NCI-H2227 treated with DMSO at 0.1 percent for 48 hours (cell line): ENCODE measurements around the gene TRAF4.
A peak's percentile ranks its signal among the peaks of the same experiment; 100 is the strongest.
"Not testable (repeated sequence)": the region's sequence is repeated elsewhere in the genome, so short reads cannot be mapped to it uniquely, and the experiment has no call there.

Experiments used
- DNase-seq: peaks from one replicate; lab custom pipeline; 2025; lab: John Stamatoyannopoulos, UW

Gene TRAF4

DNA sequence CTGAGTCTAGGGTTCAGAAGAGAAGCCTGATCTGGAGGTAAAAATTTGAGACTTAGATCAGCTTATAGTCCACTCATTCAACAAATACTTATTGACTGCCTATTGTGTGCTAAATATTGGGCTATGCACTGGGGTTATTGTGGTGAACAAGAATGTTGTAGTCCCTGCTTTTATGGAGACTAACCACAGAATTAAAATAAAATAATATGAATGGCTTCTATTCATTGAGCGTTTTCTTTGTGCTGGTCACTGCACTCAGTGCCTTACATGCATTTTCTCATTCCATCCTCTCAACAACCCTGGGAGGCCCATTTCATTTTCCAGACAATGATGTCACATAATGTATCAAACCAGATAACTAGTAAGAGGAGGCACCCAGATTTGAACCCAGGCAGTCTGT, 10.5 kb upstream of the TRAF4 start:
- DNase-seq: no peak

DNA sequence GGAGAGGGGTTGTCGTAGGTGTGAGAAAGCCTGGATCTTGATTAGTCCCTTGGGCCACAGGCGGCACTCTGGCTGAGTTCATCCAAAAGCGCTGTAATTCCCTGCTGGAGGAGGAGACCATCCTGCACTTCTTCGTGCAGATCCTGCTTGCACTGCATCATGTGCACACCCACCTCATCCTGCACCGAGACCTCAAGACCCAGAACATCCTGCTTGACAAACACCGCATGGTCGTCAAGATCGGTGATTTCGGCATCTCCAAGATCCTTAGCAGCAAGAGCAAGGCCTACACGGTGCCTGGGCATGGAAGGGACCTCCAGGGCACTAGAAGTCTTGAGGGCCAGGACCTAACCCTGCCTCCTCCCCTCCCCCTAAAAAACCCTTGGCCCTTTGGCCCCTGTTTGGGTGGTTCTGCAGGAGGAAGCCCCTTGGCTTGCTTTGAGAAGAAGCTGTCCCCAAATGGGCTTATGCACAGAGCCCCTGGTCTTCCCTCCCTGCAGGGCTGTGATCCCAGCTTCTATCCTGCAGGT, 9.0 kb upstream of the TRAF4 start:
- DNase-seq: no peak

DNA sequence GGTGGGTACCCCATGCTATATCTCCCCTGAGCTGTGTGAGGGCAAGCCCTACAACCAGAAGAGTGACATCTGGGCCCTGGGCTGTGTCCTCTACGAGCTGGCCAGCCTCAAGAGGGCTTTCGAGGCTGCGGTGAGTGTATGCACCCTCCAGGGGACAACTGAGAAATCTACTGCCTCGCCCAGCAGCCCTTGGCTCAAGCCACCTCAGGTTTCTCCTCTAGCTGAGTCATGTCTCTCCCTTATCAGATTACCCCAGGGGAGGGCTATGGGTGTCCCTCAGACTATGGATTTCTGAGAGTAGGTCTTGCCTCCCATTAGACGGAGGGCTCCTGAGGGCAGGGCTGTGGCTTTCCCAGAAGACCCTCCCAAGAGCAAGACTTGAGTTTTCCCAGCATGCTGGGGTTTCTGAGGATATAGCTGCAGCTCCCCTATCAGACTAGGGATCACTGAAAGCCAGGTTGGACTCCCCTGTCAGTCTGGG, 8.5 kb upstream of the TRAF4 start:
- no peak for DNase-seq

DNA sequence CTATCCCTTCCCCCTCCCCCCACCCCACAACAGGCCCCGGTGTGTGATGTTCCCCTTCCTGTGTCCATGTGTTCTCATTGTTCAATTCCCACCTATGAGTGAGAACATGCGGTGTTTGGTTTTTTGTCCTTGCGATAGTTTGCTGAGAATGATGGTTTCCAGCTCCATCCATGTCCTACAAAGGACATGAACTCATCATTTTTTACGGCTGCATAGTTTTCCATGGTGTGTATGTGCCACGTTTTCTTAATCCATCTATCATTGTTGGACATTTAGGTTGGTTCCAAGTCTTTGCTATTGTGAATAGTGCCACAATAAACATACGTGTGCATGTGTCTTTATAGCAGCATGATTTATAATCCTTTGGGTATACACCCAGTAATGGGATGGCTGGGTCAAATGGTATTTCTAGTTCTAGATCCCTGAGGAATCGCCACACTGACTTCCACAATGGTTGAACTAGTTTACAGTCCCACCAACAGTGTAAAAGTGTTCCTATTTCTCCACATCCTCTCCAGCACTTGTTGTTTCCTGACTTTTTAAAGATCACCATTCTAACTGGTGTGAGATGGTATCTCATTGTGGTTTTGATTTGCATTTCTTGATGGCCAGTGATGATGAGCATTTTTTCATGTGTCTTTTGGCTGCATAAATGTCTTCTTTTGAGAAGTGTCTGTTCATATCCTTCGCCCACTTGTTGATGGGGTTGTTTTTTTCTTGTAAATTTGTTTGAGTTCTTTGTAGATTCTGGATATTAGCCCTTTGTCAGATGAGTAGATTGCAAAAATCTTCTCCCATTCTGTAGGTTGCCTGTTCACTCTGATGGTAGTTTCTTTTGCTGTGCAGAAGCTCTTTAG, 7.7 kb upstream of the TRAF4 start:
- not testable (repeated sequence) for DNase-seq

DNA sequence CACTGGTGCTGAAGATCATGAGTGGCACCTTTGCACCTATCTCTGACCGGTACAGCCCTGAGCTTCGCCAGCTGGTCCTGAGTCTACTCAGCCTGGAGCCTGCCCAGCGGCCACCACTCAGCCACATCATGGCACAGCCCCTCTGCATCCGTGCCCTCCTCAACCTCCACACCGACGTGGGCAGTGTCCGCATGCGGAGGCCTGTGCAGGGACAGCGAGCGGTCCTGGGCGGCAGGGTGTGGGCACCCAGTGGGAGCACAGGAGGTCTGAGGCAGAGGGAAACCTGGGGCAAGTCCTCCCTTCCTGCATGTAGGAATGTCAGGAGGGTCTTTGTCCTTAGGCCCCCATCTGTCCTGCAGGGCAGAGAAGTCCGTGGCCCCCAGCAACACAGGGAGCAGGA, 6.5 kb upstream of the TRAF4 start:
- DNase-seq: no peak

DNA sequence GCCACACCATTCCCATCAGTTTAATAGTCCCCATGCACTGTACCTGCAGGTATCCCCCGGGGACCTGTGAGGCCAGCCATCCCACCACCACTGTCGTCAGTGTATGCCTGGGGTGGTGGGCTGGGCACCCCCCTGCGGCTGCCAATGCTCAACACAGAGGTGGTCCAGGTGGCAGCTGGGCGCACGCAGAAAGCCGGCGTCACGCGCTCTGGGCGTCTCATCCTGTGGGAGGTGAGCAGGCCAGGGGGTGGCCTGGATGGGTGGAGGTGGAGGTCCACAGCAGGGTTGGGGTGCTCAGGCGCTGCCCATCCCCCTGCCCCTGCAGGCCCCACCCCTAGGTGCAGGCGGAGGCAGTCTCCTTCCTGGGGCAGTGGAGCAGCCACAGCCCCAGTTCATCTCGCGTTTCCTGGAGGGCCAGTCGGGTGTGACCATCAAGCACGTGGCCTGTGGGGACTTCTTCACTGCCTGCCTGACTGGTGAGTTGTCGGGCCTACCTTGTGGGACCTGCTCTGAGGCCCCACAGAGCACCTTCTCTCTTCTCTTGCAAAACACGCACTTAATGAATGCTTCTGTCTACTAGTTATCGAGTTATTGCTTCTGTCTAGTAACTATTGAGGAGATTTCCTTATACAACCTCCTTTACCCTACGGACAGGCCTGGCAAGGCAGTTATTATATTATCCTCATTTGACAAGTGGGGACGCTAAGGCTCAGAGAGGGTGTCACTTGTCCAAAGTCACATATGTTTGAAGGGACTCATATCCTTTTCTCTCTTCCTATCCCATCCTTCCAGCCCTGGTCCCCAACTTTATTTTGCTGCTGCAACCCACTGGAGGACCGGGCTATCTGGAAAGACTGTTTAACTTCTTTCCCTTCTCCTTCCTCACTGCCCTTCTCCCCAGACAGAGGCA, 5.8 kb upstream of the TRAF4 start:
- no peak for DNase-seq

DNA sequence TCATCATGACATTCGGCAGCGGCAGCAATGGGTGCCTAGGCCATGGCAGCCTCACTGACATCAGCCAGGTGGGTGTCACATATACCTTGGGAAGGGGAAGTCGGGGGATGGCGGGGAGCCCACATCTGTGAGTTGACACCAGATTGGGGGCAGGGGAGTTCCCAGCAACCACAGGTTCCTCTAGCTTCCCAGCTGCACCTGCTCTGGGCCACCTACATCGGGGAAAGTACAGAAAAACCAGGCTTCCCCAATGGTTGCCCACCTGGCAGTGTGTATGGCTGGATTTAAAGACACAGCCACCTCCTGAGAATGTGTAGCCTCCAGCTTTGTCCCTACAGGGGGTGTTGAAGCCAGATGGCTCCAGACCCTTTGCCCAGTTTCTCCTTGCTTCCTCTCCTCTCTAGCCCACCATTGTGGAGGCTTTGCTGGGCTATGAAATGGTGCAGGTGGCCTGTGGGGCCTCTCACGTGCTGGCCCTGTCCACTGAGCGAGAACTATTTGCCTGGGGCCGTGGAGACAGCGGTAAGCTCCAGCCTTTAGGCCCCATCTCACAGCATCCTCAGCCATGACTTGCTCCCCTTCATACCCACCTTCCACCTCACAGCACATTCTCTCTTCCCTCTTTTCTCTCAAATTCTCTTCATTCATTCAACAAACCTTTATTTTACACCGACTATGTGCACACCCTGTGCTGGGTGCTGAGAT, 5.0 kb upstream of the TRAF4 start:
- no peak for DNase-seq

DNA sequence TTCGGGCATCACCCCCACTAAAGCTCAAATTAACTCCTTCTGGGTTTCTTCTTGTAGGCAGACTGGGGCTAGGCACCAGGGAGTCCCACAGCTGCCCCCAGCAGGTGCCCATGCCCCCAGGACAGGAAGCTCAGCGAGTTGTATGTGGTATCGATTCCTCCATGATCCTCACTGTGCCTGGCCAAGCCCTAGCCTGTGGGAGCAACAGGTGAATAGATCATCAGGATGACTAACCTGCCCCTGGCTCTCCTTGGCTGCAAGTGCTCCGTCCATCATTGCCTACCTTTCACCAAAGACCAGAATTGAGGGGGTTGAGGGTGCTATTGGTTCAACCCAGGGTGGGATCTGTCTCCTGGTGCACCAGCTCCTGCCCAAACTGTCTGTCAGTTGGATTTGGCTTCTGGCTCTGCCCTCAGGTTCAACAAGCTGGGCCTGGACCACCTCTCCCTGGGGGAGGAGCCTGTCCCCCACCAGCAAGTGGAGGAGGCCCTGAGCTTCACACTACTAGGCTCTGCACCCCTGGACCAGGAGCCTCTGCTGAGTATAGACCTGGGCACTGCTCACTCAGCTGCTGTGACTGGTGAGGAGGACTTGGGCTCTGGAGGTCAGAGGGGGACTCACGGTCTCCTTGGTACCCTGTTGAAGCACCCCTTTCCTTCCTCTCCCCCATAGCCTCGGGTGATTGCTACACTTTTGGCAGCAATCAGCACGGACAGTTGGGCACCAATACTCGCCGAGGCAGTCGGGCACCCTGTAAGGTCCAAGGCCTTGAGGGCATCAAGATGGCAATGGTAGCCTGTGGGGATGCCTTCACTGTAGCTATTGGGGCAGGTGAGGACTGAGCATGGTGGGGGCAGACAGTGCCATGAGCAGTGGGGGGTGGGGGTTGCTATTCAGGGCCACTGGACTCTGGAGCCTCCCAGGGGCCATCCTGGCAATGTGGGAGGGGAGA, 3.1 kb upstream of the TRAF4 start:
- no peak for DNase-seq

DNA sequence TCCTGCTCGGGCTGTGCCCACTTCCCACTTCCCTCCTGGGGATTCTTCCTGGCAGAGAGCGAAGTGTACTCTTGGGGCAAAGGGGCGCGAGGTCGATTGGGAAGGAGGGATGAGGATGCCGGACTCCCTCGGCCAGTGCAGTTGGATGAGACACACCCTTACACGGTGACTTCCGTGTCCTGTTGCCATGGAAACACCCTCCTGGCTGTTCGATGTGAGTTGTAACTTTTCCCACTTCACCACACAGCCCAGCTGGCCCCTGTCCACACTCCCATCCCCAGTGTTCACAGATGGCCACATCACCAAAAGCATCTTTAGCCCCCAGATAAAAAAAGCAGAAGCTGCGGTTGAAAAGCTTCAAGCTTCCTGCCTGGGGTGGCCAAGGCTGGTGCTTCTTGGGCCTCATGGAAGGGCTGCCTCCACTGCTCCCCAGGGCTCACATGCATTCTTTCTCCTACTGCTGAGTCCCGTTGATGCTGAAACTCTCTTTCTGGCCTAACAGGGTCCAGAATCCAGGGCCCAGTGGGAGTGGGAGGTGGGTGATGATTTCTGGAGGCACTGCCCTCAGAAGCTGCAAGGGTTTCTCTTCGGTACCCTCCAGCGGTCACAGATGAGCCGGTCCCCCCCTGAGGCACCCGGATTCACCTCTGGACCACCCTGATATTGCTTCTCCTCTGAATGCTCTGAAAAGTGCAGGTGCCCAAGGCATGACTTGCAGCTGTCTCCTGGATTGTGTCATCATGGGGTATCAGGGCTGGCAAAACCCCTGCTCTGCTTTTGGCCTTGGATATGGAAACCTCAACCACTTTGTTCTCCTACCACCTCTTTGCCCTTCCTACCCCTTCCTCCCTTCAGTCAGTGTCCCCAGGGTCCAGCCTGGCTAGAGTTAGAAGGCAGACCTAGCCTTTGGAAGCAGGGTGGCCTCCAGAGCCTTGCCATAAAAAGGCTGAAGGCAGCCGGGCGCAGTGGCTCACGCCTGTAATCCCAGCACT, 2.2 kb upstream of the TRAF4 start:
- DNase-seq: no peak

DNA sequence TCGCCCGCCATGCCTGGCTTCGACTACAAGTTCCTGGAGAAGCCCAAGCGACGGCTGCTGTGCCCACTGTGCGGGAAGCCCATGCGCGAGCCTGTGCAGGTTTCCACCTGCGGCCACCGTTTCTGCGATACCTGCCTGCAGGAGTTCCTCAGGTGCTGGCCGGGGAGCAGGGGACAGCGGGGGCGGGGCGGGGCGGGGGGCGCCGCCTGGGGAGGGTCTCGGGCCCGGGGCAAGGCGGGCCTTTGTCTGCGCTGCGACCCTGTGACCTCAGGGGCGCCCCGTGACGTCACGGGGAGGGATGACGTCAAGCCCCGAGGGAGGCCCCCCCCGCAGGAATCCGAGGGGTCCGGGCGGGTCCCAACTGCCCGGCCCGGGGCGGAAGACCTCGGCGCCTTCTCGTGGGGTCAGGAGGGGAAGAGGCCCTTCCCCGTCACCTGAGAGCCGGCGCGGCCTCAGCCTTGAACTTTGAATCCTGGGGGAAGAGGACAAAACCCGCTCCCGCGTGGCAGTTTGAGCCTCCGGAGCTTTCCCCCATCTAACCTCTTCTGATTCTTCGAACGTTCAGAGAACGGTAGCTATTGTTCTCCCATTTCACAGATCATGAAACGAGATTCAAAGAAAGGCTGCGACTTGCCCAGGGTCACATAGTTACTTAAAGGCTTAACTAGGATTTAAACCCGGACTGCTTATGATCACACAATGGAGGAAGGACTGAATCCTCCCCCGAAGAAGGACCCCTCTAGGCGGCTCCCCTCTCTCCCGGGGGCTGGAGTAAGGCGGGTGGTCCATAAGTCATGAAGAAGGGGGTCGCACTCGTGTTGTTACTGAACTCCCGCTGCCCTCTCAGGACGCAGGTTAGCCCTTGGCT, 527 bp downstream of the TRAF4 start:
- DNase-seq: no peak

DNA sequence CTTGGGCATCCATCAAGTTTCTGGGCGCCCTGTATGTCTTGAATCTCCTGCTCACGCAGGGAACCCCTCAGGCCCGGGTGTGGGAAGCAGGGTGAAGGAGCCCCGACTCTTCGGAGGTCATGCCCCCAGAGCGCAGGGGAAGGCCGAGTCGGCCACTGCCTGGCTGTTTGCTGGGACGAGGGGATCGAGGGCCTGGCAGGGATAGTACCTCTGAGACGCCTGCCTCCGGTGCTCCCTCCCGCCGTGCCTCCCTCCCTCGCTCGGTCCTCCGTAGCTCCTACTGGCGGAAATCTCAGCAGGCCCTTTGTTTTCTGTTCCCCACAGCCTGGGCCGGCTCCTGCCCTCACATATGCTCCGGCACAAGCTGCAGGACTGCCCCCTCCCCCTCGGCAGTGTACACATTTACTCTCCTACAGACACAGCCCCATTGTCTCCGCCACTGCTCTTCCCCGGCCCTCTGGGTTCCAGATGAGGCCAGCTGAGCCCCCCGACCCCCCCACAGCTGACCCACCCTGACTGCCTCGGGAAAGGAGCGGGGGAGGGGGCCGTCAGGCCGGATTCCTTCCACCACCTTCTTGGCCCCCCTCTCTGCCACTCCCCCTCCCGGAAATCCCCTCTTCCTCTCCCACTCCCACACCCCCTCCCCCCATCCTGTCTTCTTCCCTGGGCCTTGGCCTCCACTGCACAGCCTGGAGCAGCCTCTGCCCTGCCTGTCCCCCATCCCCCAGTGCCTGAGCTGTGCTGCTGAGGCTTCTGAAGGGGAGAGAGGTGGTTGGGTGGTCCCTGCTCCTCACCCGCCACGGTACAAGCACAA, 1.4 kb downstream of the TRAF4 start:
- peak; percentile 30 for DNase-seq

DNA sequence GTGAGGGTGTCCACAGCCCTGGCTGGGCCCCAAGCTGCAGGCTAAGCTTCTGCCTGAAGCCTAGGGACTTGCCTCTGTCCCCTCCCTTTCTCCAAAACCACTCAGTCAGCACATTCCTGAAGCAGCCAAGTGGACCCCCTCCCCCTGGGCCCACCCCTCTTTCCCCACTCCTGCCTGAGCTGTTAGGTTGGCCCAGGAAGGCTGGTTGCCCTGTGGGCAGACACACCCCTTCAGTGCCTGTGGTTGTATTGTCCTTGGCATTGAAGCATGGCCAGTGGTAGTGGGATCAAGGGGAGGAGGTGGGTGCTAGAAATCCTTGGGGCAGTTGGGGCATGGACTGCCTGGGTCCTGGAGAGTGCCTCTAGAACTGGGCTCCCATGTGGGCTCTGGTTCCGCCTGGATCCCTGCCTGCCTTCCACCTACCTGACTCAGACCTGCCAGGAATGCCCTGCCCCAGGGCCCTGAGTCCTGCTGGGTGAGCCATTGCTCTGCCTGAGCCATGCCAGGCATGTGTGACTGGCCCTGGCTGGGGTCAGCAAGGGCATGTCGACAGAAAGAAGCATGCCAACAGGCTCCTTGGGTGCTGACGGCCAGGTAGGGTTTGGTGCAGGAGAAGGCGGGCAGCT, 2.1 kb downstream of the TRAF4 start:
- DNase-seq: no peak

DNA sequence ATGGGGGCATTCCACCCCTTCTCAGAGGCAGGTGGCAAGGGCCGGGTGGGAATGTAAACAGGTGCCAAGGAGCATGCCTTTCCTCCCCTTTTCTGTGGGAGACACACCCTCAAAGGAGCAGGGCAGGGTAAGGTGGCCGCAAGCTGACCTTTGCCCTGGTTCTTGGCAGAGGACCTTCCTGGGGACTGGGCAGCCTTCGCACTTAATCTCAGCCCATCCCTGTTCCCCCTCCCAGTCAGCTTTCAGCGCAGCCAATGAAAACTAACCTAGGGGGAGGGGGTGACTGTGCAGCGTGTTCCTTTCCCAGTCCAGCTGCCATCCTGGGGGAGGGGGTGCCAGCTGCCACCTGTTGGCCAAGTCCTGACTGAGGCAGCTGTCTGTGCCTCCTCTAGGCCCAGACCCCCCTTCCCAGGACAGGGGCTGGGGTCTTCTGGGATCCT, 2.8 kb downstream of the TRAF4 start:
- no peak for DNase-seq

DNA sequence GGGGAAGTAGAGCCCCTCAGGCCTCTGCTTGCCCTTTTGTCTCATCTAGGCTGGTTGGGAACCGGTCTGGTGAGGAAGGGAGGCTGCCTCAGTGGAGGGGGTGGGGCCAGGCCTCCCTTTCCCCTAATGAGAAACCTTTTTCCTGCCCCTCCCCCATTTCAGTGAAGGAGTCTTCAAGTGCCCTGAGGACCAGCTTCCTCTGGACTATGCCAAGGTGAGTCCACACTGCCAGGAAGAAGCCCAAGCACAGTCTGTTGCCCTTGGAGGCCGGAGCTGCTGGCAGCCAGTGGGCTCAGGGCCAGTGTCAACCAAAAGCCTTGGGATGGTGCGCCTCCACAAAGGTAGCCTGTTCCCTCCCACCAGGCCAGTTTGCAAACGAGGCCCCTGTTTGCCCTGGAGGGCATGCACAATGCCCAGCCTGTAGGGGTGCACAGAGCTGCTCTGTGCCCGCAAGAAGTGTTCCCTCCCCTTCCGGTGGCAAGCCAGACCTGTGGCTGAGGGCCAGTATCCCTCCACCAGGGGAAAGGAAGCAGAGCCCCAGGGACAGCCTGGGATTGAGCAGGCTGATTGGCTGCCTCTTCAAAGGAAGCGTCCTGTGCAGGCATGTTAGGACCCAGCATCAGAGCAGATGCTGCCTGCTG, 3.4 kb downstream of the TRAF4 start:
- DNase-seq: no peak

DNA sequence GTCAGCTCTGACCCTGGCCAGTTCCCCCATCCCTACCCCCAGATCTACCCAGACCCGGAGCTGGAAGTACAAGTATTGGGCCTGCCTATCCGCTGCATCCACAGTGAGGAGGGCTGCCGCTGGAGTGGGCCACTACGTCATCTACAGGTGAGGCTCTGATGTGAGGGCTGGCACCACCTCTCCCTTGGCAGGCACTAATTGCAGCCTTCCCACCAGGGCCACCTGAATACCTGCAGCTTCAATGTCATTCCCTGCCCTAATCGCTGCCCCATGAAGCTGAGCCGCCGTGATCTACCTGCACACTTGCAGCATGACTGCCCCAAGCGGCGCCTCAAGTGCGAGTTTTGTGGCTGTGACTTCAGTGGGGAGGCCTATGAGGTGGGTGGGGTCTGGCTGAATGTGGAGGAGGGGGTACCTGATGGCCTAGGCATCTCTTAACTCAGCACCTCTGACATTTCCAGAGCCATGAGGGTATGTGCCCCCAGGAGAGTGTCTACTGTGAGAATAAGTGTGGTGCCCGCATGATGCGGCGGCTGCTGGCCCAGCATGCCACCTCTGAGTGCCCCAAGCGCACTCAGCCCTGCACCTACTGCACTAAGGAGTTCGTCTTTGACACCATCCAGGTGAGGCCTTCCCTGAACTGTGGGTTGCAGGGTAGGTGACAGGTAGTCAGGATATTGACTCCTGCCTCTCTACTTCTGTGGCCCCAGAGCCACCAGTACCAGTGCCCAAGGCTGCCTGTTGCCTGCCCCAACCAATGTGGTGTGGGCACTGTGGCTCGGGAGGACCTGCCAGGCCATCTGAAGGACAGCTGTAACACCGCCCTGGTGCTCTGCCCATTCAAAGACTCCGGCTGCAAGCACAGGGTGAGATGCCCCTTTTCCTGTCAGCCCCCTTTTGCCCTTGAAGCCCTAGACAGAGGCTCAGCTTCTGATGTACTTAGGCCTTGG, 4.3 kb downstream of the TRAF4 start:
- no peak for DNase-seq
